ENCODE data around the gene ZXDC. TPM values are rescaled to one million over a fixed set of nuclear protein-coding genes. Genes with fewer than 3 reads are reported as not detected.

ZXDC gene
- total RNA-seq, 2 experiments from 2014 or later, result 26.6 to 27.3 TPM

DNA sequence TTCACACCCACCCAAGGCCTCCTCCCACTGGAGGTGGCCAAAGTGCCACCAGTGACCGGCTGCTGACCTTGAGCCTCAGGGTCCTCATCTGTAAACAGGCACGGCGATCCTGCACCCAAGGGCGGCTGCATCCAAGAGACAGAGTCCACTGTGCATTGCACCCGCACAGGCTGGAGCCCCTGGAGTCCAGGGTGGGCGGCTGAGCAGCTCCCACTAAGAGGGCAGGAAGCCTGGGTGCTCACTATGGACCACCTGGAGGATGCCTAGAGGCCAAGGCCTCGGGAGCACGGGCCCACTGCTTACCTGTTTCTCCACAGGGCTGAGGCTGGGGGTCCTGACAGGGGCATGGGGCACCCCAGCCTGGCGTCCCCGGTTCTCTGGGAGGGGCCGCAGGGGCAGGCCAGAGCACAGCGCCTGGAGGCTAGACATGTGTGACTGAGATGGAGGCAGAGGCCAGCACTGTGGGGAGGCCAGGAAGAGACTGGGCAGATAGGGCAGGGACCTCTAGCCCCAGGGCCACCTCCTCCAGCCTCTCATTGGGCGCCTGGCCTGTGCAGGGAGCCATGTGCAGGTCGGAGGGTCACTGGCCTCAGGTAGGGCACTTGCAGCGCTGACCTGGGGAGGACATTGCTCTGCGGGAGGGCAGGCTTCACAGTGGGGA is 41.7 kb upstream of the ZXDC start, which contains the start of gene UROC1:
UROC1 (minus strand) TSS at position 483 of the 661 bp plus-strand sequence; CDS start at position 429, 54 bp downstream.
- Mint-ChIP-seq H3K27ac (no peak within 1 kb of the TSS), H3K4me1 (ENCODE audit: low read depth) (peaks cover 5% of the 10 kb centered on the region), H3K9me3 (ENCODE audit: insufficient read depth) (no peaks in the 10 kb centered on the region), H3K4me3 (no peak within 1 kb of the TSS), H3K36me3 (ENCODE audit: low read depth) (no peaks in the 10 kb centered on the region), H3K27me3 (ENCODE audit: low read depth) (peaks cover 5% of the 10 kb centered on the region)
- ATAC-seq (no peak), DNase-seq (no peak)
- ChIA-PET CTCF (no interaction called here), POLR2A (no interaction called here)

DNA sequence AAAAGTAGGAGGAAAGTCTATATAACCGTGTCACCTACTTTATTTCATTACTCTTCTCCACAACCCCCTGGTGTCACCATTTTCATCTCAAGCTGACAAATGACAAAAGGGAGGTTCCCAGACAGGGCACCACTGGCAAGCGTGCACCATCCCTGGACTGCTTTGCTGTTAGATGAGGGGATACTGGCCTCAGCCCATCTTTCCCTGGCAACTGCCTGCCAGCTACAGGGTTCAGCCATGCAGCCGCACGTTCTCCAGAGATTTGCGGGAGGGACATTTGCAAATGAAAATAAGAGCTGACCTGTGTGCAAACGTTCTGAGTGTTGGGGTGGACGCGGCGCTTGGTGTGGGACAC is 41.2 kb upstream of the ZXDC start:
- Mint-ChIP-seq H3K27ac (no peak overlapping the region), H3K9me3 (ENCODE audit: insufficient read depth) (no peaks in the 10 kb centered on the region), H3K27me3 (ENCODE audit: low read depth) (peaks cover 5% of the 10 kb centered on the region), H3K4me1 (ENCODE audit: low read depth) (peaks cover 5% of the 10 kb centered on the region), H3K4me3 (no peak overlapping the region), H3K36me3 (ENCODE audit: low read depth) (no peaks in the 10 kb centered on the region)
- ChIA-PET CTCF (no interaction called here), POLR2A (no interaction called here)
- DNase-seq (no peak), ATAC-seq (no peak)

DNA sequence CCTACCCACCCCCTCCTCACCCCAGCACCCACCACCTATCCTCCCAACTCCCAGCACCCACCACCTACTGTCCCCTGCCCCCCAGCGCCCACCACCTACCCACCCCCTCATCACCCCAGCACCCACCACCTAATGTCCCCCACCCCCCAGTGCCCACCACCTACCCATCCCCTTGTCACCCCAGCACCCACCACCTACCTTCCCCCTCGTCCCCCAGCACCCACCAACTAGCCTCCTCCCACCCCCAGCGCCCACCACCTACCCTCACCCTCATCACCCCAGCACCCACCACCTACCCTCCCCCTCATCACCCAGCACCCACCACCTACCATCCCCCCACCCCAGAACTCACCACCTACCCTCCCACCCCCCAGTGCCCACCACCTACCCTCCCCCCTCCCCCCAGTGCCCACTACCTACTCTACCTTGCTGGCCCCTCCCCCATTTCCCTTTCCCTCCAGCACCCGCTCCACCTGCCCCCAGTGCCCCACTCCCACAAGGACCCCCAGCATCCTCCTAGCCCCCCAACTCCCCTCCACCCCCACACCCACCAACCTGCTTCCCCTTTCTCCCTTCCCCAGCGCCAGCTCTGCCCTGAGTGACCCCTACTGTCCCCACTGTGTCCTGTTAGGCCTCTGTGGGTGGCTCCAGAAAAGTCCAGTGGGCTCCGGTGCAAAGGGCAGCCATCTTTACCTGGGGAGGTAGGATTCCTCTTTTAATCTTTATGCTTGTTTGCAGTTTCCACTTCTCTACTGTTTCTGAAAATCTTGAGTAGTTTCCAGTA is 40.7 kb upstream of the ZXDC start:
- ATAC-seq (no peak), DNase-seq (no peak)
- Mint-ChIP-seq H3K4me3 (no peak overlapping the region), H3K27ac (no peak overlapping the region), H3K9me3 (ENCODE audit: insufficient read depth) (no peaks in the 10 kb centered on the region), H3K36me3 (ENCODE audit: low read depth) (no peaks in the 10 kb centered on the region), H3K27me3 (ENCODE audit: low read depth) (peaks cover 5% of the 10 kb centered on the region), H3K4me1 (ENCODE audit: low read depth) (peaks cover 5% of the 10 kb centered on the region)
- ChIA-PET CTCF (no interaction called here), POLR2A (no interaction called here)

DNA sequence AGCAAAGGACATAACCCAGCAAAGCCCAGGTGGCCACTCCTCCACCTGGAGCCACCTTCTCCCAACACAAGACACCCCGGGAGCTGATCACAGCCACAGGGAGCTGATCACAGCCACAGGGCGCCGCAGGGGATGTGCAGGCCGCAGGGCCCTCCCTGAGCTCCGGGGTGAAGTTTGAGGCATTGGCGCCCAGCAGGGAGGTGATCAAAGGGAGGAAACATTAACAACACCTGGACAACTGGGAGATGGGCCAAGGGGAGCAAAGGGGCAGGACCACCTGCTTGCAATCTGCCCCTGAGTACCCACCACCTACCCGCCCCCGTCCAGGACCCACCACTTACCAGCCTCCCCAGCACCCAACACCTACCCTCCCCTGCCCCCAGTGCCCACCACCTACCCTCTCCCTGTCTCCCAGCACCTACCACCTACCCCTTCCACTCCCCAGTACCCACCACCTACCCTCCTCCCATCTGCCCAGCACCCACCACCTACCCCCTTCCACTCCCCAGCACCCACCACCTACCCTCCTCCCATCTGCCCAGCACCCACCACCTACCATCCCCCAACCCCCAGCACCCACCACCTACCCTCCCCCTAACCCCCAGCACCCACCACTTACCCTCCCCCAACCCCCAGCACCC is 39.5 kb upstream of the ZXDC start:
- Mint-ChIP-seq H3K4me1 (ENCODE audit: low read depth) (peaks cover 5% of the 10 kb centered on the region), H3K27me3 (ENCODE audit: low read depth) (peaks cover 2% of the 10 kb centered on the region), H3K36me3 (ENCODE audit: low read depth) (no peaks in the 10 kb centered on the region), H3K9me3 (ENCODE audit: insufficient read depth) (no peaks in the 10 kb centered on the region), H3K4me3 (no peak overlapping the region), H3K27ac (no peak overlapping the region)
- ChIA-PET CTCF (interaction anchor here (1.9 kb wide), 1 partner anchor 8 kb away, joined by 8 read pairs; no protein-coding TSS in a partner anchor), POLR2A (no interaction called here)
- DNase-seq (no peak), ATAC-seq (no peak)

DNA sequence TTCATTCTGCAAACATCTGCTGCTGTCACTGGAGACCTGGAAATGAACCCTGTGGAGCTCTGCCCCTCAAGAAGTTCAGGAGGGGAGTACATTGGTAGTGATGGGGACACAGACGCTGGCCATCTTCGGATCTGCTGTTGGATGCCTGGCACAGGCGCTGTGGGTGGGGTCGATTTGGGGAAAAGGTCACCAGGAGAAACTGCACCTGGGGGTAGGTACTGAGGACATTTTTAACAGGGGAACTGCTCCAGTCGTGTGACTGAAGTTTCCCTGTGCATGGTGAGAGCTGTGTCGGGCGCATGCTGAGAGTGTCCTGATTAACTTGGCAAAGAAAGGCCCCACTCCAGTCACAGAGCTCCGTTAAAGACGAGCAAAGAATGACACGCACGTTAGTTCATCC is 38.5 kb upstream of the ZXDC start:
- no peak for DNase-seq
- CTCF ChIA-PET, result interaction anchor here (1.9 kb wide), 1 partner anchor 9 kb away, joined by 8 read pairs; no protein-coding TSS in a partner anchor
- Mint-ChIP-seq H3K4me1 (ENCODE audit: low read depth) (peaks cover under 1% of the 10 kb centered on the region), H3K9me3 (ENCODE audit: insufficient read depth) (no peaks in the 10 kb centered on the region), H3K4me3 (no peak overlapping the region), H3K36me3 (ENCODE audit: low read depth) (no peaks in the 10 kb centered on the region), H3K27me3 (ENCODE audit: low read depth) (no peaks in the 10 kb centered on the region), H3K27ac (no peak overlapping the region)
- POLR2A ChIA-PET, result no interaction called here
- ATAC-seq, result no peak

DNA sequence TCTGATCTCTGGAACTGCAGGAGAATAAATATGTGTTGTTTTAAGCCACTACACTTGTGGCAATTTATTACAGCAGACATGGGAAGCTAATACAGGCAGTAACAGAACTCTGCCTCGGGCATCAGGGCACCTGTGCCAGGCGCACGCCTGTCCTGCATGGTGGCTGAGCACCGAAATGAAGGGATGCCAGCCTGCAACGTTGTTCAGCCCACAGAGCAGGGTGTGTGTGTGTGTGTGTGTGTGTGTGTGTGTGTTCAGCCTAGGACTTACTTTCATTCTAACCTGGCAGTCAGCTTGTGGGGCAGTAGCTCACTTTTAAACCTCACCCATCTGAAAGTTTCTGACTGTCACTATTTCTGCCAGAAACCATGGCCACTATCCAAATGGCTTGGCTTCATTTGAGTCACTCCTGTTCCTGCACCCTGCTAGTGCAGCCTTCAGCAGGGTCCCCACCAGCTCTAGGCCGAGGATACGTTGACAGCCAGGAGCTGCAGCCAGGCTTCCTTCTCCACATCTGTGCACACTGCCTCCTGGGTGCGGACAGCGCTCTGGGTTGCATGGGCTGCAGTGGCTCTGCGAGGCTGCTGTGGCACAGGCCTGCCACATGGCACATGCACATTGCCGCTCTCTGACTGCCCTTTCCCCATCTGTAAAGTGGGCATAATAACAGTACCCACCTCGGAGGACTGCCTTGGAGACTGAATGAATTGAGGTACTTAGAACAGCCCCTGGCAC is 37.4 kb upstream of the ZXDC start:
- ChIA-PET POLR2A (no interaction called here), CTCF (interaction anchor here (1.9 kb wide), 1 partner anchor 10 kb away, joined by 8 read pairs; no protein-coding TSS in a partner anchor)
- Mint-ChIP-seq H3K4me1 (ENCODE audit: low read depth) (no peaks in the 10 kb centered on the region), H3K9me3 (ENCODE audit: insufficient read depth) (no peaks in the 10 kb centered on the region), H3K4me3 (no peak overlapping the region), H3K27me3 (ENCODE audit: low read depth) (no peaks in the 10 kb centered on the region), H3K27ac (no peak overlapping the region), H3K36me3 (ENCODE audit: low read depth) (no peaks in the 10 kb centered on the region)
- DNase-seq (no peak), ATAC-seq (no peak)

DNA sequence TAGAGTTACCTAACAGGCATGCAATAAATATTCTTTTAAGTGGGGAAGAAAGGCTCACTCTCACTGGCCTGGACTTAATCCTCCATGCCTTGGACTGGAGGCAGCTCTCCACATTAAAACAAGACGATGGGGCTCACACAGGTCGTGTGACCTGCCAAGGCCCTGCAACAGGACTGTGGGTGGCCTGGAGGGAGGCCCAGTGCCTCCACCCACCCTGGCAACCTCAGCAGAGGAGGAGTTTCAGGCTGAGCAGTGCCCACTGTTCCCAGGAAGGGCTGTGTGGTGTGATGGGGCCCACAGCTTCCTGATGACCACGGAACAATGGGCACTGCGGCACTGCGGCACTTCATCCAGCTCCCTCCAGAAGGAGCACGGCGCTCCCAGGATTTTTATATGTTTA is 36.3 kb upstream of the ZXDC start:
- H3K4me3 Mint-ChIP-seq, result no peak overlapping the region
- DNase-seq (no peak), ATAC-seq (no peak)
- H3K36me3 Mint-ChIP-seq (ENCODE audit: low read depth), result no peaks in the 10 kb centered on the region
- ChIA-PET CTCF (interaction anchor here (1.6 kb wide), 1 partner anchor 10 kb away, joined by 7 read pairs; no protein-coding TSS in a partner anchor), POLR2A (no interaction called here)
- H3K4me1 Mint-ChIP-seq (ENCODE audit: low read depth), result no peaks in the 10 kb centered on the region
- H3K27ac Mint-ChIP-seq, result no peak overlapping the region
- no peaks in the 10 kb centered on the region for H3K9me3 Mint-ChIP-seq (ENCODE audit: insufficient read depth)
- H3K27me3 Mint-ChIP-seq (ENCODE audit: low read depth), result no peaks in the 10 kb centered on the region

DNA sequence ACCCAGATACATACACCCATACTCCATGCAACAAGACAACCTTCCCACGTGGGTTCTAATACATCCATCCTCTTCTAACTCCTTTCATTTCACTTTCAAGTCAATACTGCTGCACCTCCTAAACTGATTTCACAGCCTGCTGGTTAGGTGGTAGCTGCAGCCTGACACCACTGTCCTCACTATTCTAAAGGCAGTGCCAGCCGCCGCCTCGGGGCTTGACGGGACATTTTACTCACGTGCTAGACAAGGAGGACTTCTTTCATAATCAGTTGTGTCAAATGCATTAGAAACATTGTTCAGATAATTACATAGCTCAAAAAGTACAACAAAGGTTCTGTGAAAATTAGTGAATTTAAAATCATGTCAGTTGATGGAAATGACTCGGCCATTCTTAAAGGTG is 35.6 kb upstream of the ZXDC start:
- Mint-ChIP-seq H3K27me3 (ENCODE audit: low read depth) (peaks cover under 1% of the 10 kb centered on the region), H3K4me1 (ENCODE audit: low read depth) (no peaks in the 10 kb centered on the region), H3K4me3 (no peak overlapping the region), H3K9me3 (ENCODE audit: insufficient read depth) (no peaks in the 10 kb centered on the region), H3K36me3 (ENCODE audit: low read depth) (no peaks in the 10 kb centered on the region), H3K27ac (no peak overlapping the region)
- no peak for ATAC-seq
- POLR2A ChIA-PET, result no interaction called here
- no peak for DNase-seq
- CTCF ChIA-PET, result interaction anchor here (1.6 kb wide), 1 partner anchor 11 kb away, joined by 7 read pairs; no protein-coding TSS in a partner anchor

DNA sequence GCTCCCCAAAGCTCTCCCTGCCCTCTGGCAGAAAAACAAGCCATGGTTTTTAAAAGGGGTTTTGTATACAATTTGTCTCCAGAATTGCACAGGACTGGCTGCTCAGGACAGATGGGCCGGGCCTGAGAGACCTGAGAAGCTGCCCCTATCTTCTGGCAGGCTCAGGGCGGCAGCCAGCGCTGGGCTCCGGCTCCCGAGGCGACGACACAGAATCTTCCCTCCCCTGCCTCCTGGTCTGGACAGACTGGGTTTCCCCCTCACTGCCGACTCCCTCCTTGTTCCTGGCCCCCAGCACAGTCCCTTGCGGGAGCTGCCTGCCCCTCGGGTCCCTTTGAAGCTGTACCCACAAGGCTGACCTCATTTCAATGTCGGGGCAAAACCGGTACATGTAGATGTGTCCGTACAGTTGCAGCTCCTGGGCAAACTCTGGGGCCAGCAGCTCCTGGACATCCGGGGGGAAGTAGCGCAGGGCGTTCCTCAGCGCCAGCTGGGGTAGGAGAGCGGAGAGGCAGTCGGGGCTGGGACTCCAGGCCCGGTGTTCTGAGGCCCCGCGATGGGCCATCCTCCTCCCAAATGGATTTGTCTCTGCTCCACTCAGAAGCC is 34.7 kb upstream of the ZXDC start:
- POLR2A ChIA-PET, result no interaction called here
- Mint-ChIP-seq H3K9me3 (ENCODE audit: insufficient read depth) (no peaks in the 10 kb centered on the region), H3K36me3 (ENCODE audit: low read depth) (no peaks in the 10 kb centered on the region), H3K27ac (no peak overlapping the region), H3K4me3 (no peak overlapping the region), H3K4me1 (ENCODE audit: low read depth) (no peaks in the 10 kb centered on the region), H3K27me3 (ENCODE audit: low read depth) (peaks cover 2% of the 10 kb centered on the region)
- ATAC-seq, result no peak
- no peak for DNase-seq
- CTCF ChIA-PET, result interaction anchor here (1.0 kb wide), 1 partner anchor 12 kb away, joined by 3 read pairs; no protein-coding TSS in a partner anchor

DNA sequence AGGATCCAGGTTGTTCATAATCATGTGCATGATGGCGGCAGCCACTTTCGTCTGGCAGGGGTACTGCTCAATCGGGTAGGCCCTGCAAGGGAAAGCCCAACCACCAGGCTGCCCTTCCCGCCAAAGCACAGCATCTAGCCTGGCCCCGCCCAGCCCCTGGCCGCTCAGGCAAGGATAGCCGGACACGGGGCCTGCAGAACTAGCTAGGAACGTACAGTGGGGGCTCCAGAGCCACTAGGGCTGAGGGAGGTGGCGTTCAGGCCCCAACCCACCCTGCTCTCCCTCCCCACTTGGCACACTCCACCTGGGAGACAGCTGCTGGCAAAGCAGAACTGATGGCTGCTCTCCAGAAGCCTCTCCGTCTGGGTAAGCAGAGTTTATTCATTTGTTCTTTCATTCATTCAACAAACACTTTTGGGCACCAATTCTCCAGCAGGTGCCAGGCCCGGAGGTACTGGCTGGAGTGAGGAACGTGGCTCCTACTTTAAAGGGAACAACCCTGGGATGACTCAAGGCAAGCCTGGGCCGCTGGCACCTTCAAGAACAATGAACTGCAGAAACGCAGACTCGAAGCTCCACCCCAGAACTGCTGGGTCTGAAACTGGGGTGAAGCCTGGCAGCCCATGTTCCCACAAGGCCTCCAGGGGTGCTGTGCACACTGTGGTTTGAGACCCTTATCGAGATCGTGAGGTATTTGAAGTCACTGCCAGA is 34.1 kb upstream of the ZXDC start:
- Mint-ChIP-seq H3K4me1 (ENCODE audit: low read depth) (no peaks in the 10 kb centered on the region), H3K36me3 (ENCODE audit: low read depth) (no peaks in the 10 kb centered on the region), H3K9me3 (ENCODE audit: insufficient read depth) (no peaks in the 10 kb centered on the region), H3K27ac (no peak overlapping the region), H3K4me3 (no peak overlapping the region), H3K27me3 (ENCODE audit: low read depth) (peaks cover 2% of the 10 kb centered on the region)
- DNase-seq (no peak), ATAC-seq (no peak)
- ChIA-PET CTCF (interaction anchor here (1.0 kb wide), 1 partner anchor 11 kb away, joined by 3 read pairs; no protein-coding TSS in a partner anchor), POLR2A (interaction anchor here (0.7 kb wide), 1 partner anchor 13 kb away, joined by 3 read pairs; no protein-coding TSS in a partner anchor)

DNA sequence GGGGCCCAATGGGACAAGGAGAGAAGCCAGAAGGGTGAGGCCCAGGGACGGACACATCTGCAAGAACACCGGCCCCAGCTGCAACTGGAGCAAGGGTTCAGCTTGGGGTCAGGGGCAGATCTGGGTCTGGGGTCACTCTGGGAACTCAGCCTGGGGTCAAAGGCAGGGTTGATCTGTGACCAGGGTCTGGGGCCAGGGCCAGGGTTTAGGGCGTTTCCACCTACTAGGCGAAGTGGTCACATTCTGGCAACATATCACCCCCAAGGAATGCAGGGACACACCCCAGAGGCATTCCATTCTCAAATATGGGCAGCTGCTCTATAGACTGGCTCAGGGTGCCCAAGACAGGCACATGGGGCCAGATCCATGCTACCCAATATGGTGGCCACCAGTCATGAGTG is 32.9 kb upstream of the ZXDC start:
- no peak for DNase-seq
- no peaks in the 10 kb centered on the region for H3K9me3 Mint-ChIP-seq (ENCODE audit: insufficient read depth)
- no peaks in the 10 kb centered on the region for H3K36me3 Mint-ChIP-seq (ENCODE audit: low read depth)
- H3K27me3 Mint-ChIP-seq (ENCODE audit: low read depth), result peaks cover 3% of the 10 kb centered on the region
- POLR2A ChIA-PET, result no interaction called here
- CTCF ChIA-PET, result no interaction called here
- no peak overlapping the region for H3K4me3 Mint-ChIP-seq
- ATAC-seq, result no peak
- H3K27ac Mint-ChIP-seq, result no peak overlapping the region
- no peaks in the 10 kb centered on the region for H3K4me1 Mint-ChIP-seq (ENCODE audit: low read depth)
